Activated T-helper 17 cell treated with anti-CD3 and anti-CD28 coated beads, Interleukin-2, amount 50 U/mL, for 72 hours (primary cell): ENCODE data around the gene TAF1C. TPM values are rescaled to one million over a fixed set of nuclear protein-coding genes. Genes with fewer than 3 reads are reported as not detected.

Experiments used
- total RNA-seq, 2 donors: library from RNA; stranded (reverse); gene quantifications; one replicate each; pipeline ENCODE4 v1.2.3, GENCODE V29; 2022

Gene TAF1C
- total RNA-seq, 2 donors from 2014 or later, result 37.0 to 44.9 TPM

Other genes starting within 250 kb of the TAF1C start
- 1 to 10 TPM in 1 of 2 donors, under 1 TPM in 1; 0.48 to 2.5 TPM for gene OSGIN1, start 233.8 kb downstream of the TAF1C start, total RNA-seq
- not detected for gene NECAB2, start 218.8 kb downstream of the TAF1C start, total RNA-seq
- not detected for gene SLC38A8, start 144.3 kb downstream of the TAF1C start, total RNA-seq
- 10 to 100 TPM; 44.0 to 54.4 TPM for gene MBTPS1, start 70.1 kb downstream of the TAF1C start, total RNA-seq
- gene HSDL1, start 41.9 kb downstream of the TAF1C start, total RNA-seq, result 10 to 100 TPM in 1 of 2 donors, 1 to 10 TPM in 1; 9.9 to 14.6 TPM
- under 1 TPM in 1 of 2 donors, not detected in 1; 0.21 TPM for gene DNAAF1, start 41.7 kb downstream of the TAF1C start, total RNA-seq
- gene ADAD2, start 4.1 kb upstream of the TAF1C start, total RNA-seq, result not detected
- gene KCNG4, start 53.0 kb upstream of the TAF1C start, total RNA-seq, result not detected
- under 1 TPM in 1 of 2 donors, not detected in 1; 0.90 TPM for gene WFDC1, start 107.8 kb upstream of the TAF1C start, total RNA-seq
- not detected for gene ATP2C2, start 181.5 kb upstream of the TAF1C start, total RNA-seq